IgD-negative memory B cell (primary cell): ENCODE measurements around the gene SLC45A3. TPM values are rescaled to one million over a fixed set of nuclear protein-coding genes. Genes with fewer than 3 reads are reported as not detected.
A peak's percentile ranks its signal among the peaks of the same experiment; 100 is the strongest.

Experiments
- H3K27ac Mint-ChIP-seq, 3 donors: one replicate each; pipeline ENCODE4 v1.8.0; 2020 to 2022; ENCODE audit warnings: mild to moderate bottlenecking in 3 of 3, mixed read lengths in 3 of 3, moderate library complexity in 1 of 3
- H3K27me3 Mint-ChIP-seq: one replicate; pipeline ENCODE4 v1.8.0; 2021; ENCODE audit warnings: mixed read lengths
- H3K36me3 Mint-ChIP-seq: one replicate; pipeline ENCODE4 v1.8.0; 2020; ENCODE audit warnings: mild to moderate bottlenecking, mixed read lengths
- H3K4me1 Mint-ChIP-seq, 3 donors: one replicate each; pipeline ENCODE4 v1.8.0; 2020 to 2022; ENCODE audit warnings: mixed read lengths in 3 of 3, mild to moderate bottlenecking in 1 of 3
- H3K4me3 Mint-ChIP-seq, 4 donors: one replicate each; pipeline ENCODE4 v1.8.0; 2020 to 2022; ENCODE audit warnings: mild to moderate bottlenecking in 4 of 4, mixed read lengths in 4 of 4, moderate library complexity in 3 of 4
- H3K9me3 Mint-ChIP-seq, 3 donors: one replicate each; pipeline ENCODE4 v1.8.0; 2020 to 2021; ENCODE audit warnings: mixed read lengths in 3 of 3, mild to moderate bottlenecking in 1 of 3
- polyA plus RNA-seq: library from polyadenylated mRNA; unstranded; fragments of 300-500 nt; fragmentation: Illumina TruSeq; gene quantifications from one replicate; pipeline ENCODE4 v1.2.3, GENCODE V29; 2021

SLC45A3 gene
- polyA plus RNA-seq, 1 donor from 2014 or later = 1.9 TPM

- H3K36me3 Mint-ChIP-seq = no peaks in the 10 kb centered on the region
- H3K27ac Mint-ChIP-seq = peak overlapping the region; percentile 91 to 97 (median 95)
- no peaks in the 10 kb centered on the region for H3K9me3 Mint-ChIP-seq
- peaks cover 41 to 52% (median 45%) of the 10 kb centered on the region in 3 donors for H3K4me1 Mint-ChIP-seq
- peak overlapping the region in 3 of 4 donors; percentile 58 to 89 (median 65) for H3K4me3 Mint-ChIP-seq
- peaks cover 2% of the 10 kb centered on the region for H3K27me3 Mint-ChIP-seq
Measured at GRCh38 chr1:205666372-205667166, 13.7 kb downstream of the SLC45A3 start.

- Mint-ChIP-seq H3K27ac (peak overlapping the region; percentile 91 to 97 (median 95)), H3K27me3 (peaks cover 2% of the 10 kb centered on the region), H3K9me3 (no peaks in the 10 kb centered on the region), H3K4me1 (peaks cover 40 to 49% (median 46%) of the 10 kb centered on the region in 3 donors), H3K4me3 (peak overlapping the region; percentile 53 to 89 (median 62)), H3K36me3 (no peaks in the 10 kb centered on the region)
Measured at GRCh38 chr1:205665201-205666045, 14.9 kb downstream of the SLC45A3 start.

- Mint-ChIP-seq H3K27ac (peak overlapping the region; percentile 91 to 95 (median 94)), H3K9me3 (no peaks in the 10 kb centered on the region), H3K36me3 (no peaks in the 10 kb centered on the region), H3K27me3 (peaks cover 2% of the 10 kb centered on the region), H3K4me1 (peaks cover 40 to 51% (median 46%) of the 10 kb centered on the region in 3 donors), H3K4me3 (peak overlapping the region in 2 of 4 donors; percentile 65 to 89)
Measured at GRCh38 chr1:205664399-205665017, 15.8 kb downstream of the SLC45A3 start.

GRCh38 chr1:205663286-205663936 lies 16.9 kb downstream of the SLC45A3 start:
- Mint-ChIP-seq H3K36me3 (no peaks in the 10 kb centered on the region), H3K4me1 (peaks cover 38 to 50% (median 46%) of the 10 kb centered on the region in 3 donors), H3K27ac (peak overlapping the region; percentile 53 to 76 (median 73)), H3K9me3 (no peaks in the 10 kb centered on the region), H3K27me3 (peaks cover 1% of the 10 kb centered on the region), H3K4me3 (no peak overlapping the region)

- peaks cover 33 to 45% (median 40%) of the 10 kb centered on the region in 3 donors for H3K4me1 Mint-ChIP-seq
- no peaks in the 10 kb centered on the region for H3K36me3 Mint-ChIP-seq
- no peaks in the 10 kb centered on the region for H3K9me3 Mint-ChIP-seq
- H3K27ac Mint-ChIP-seq = peak overlapping the region in 2 of 3 donors; percentile 13 to 73
- H3K4me3 Mint-ChIP-seq = peak overlapping the region in 1 of 4 donors; percentile 49
- no peaks in the 10 kb centered on the region for H3K27me3 Mint-ChIP-seq
Measured at GRCh38 chr1:205662791-205663190, 17.5 kb downstream of the SLC45A3 start.

- Mint-ChIP-seq H3K27me3 (no peaks in the 10 kb centered on the region), H3K9me3 (no peaks in the 10 kb centered on the region), H3K4me3 (no peak overlapping the region), H3K36me3 (no peaks in the 10 kb centered on the region), H3K4me1 (peaks cover 33 to 45% (median 42%) of the 10 kb centered on the region in 3 donors), H3K27ac (peak overlapping the region in 2 of 3 donors; percentile 13 to 73)
Measured at GRCh38 chr1:205662135-205662738, 18.1 kb downstream of the SLC45A3 start.

GRCh38 chr1:205661429-205662134 lies 18.7 kb downstream of the SLC45A3 start:
- H3K27me3 Mint-ChIP-seq = no peaks in the 10 kb centered on the region
- H3K9me3 Mint-ChIP-seq = no peaks in the 10 kb centered on the region
- no peak overlapping the region for H3K4me3 Mint-ChIP-seq
- no peaks in the 10 kb centered on the region for H3K36me3 Mint-ChIP-seq
- H3K27ac Mint-ChIP-seq = peak overlapping the region in 2 of 3 donors; percentile 48 to 73
- peaks cover 33 to 42% (median 39%) of the 10 kb centered on the region in 3 donors for H3K4me1 Mint-ChIP-seq

GRCh38 chr1:205660361-205660760 lies 19.9 kb downstream of the SLC45A3 start:
- no peaks in the 10 kb centered on the region for H3K36me3 Mint-ChIP-seq
- no peaks in the 10 kb centered on the region for H3K27me3 Mint-ChIP-seq
- H3K4me3 Mint-ChIP-seq = peak overlapping the region in 1 of 4 donors; percentile 65
- no peaks in the 10 kb centered on the region for H3K9me3 Mint-ChIP-seq
- peaks cover 21 to 30% (median 27%) of the 10 kb centered on the region in 3 donors for H3K4me1 Mint-ChIP-seq
- H3K27ac Mint-ChIP-seq = peak overlapping the region in 2 of 3 donors; percentile 69 to 78

- Mint-ChIP-seq H3K4me1 (peaks cover 12 to 18% (median 17%) of the 10 kb centered on the region in 3 donors), H3K36me3 (no peaks in the 10 kb centered on the region), H3K9me3 (no peaks in the 10 kb centered on the region), H3K4me3 (peak overlapping the region in 2 of 4 donors; percentile 33 to 72), H3K27ac (peak overlapping the region in 1 of 3 donors; percentile 69), H3K27me3 (no peaks in the 10 kb centered on the region)
Measured at GRCh38 chr1:205658943-205659581, 21.2 kb downstream of the SLC45A3 start.

GRCh38 chr1:205656236-205656635 lies 24.1 kb downstream of the SLC45A3 start:
- Mint-ChIP-seq H3K27me3 (no peaks in the 10 kb centered on the region), H3K4me1 (peaks cover 11 to 17% (median 17%) of the 10 kb centered on the region in 3 donors), H3K4me3 (no peak overlapping the region), H3K9me3 (no peaks in the 10 kb centered on the region), H3K27ac (no peak overlapping the region), H3K36me3 (peaks cover 5% of the 10 kb centered on the region)

GRCh38 chr1:205652984-205653383 lies 27.3 kb downstream of the SLC45A3 start:
- Mint-ChIP-seq H3K27ac (no peak overlapping the region), H3K4me3 (no peak overlapping the region), H3K36me3 (peaks cover 7% of the 10 kb centered on the region), H3K9me3 (no peaks in the 10 kb centered on the region), H3K27me3 (no peaks in the 10 kb centered on the region), H3K4me1 (peaks cover 0 to 6% (median 0%) of the 10 kb centered on the region in 3 donors)

GRCh38 chr1:205650241-205650640 lies 30.1 kb downstream of the SLC45A3 start:
- peaks cover 0 to 2% (median 0%) of the 10 kb centered on the region in 3 donors for H3K4me1 Mint-ChIP-seq
- H3K4me3 Mint-ChIP-seq = peak overlapping the region in 1 of 4 donors; percentile 53
- H3K9me3 Mint-ChIP-seq = no peaks in the 10 kb centered on the region
- H3K36me3 Mint-ChIP-seq = peaks cover 7% of the 10 kb centered on the region
- H3K27me3 Mint-ChIP-seq = no peaks in the 10 kb centered on the region
- no peak overlapping the region for H3K27ac Mint-ChIP-seq

GRCh38 chr1:205645519-205645918 lies 34.8 kb downstream of the SLC45A3 start:
- H3K36me3 Mint-ChIP-seq = peaks cover 2% of the 10 kb centered on the region
- no peaks in the 10 kb centered on the region for H3K27me3 Mint-ChIP-seq
- no peak overlapping the region for H3K27ac Mint-ChIP-seq
- H3K4me3 Mint-ChIP-seq = no peak overlapping the region
- peaks cover 0 to 2% (median 0%) of the 10 kb centered on the region in 3 donors for H3K4me1 Mint-ChIP-seq
- H3K9me3 Mint-ChIP-seq = no peaks in the 10 kb centered on the region
